HL-60 (cell line): Measurements from ENCODE around the gene CYTH1.

Experiments
- DNase-seq, 2 experiments: peaks; one replicate each; pipeline ENCODE4 v3.0.0-alpha.2; 2010 to 2020; ENCODE audit warnings: low read depth in 1 of 2, low spot score in 1 of 2
- H3K27ac ChIP-seq: fragments of 250-450 bp; sonication (Bioruptor Pico); replicated peaks from 2 replicates; pipeline ENCODE4 v1.5.1; 2020; ENCODE audit warnings: mild to moderate bottlenecking, moderate library complexity
- H3K27me3 ChIP-seq: fragments of 250-450 bp; sonication (Bioruptor Pico); 2 replicates; pipeline ENCODE4 v1.5.1; 2021; ENCODE audit warnings: mild to moderate bottlenecking, moderate library complexity; ENCODE audit not compliant: insufficient read depth, poor library complexity, severe bottlenecking
- H3K4me3 ChIP-seq: replicated peaks from 2 replicates; pipeline ENCODE4 v1.5.1; 2011; ENCODE audit warnings: mild to moderate bottlenecking, control low read depth, low read length; ENCODE audit not compliant: insufficient read depth
- CTCF ChIP-seq: IDR thresholded peaks from one replicate; pipeline ENCODE4 v1.5.1; 2011; ENCODE audit warnings: low read length, control low read depth, inconsistent platforms; ENCODE audit not compliant: insufficient read depth
- GABPA ChIP-seq: IDR thresholded peaks from 2 replicates; pipeline ENCODE4 v1.6.1; 2012; ENCODE audit warnings: low read depth
- POLR2AphosphoS5 ChIP-seq: IDR thresholded peaks from 2 replicates; pipeline ENCODE4 v1.6.1; 2012; ENCODE audit warnings: low read depth
- REST ChIP-seq: IDR thresholded peaks from 2 replicates; pipeline ENCODE4 v1.6.1; 2012; ENCODE audit warnings: low read depth; ENCODE audit not compliant: insufficient replicate concordance
- SPI1 ChIP-seq: IDR thresholded peaks from 2 replicates; pipeline ENCODE4 v1.6.1; 2012; ENCODE audit warnings: low read depth, mild to moderate bottlenecking, borderline replicate concordance

Gene CYTH1

GRCh38 chr17:78723001-78723796 is 58.9 kb downstream of the CYTH1 start:
- TF ChIP-seq SPI1 (no peak), POLR2AphosphoS5 (no peak), CTCF (no peak), REST (no peak), GABPA (no peak)
- H3K27ac ChIP-seq: no peak overlapping the region
- no peak overlapping the region for H3K4me3 ChIP-seq
- DNase-seq: no peak
- H3K27me3 ChIP-seq: no peaks in the 10 kb centered on the region

- no peak for DNase-seq
- Histone ChIP-seq H3K27ac (no peak overlapping the region), H3K27me3 (no peaks in the 10 kb centered on the region), H3K4me3 (no peak overlapping the region)
- TF ChIP-seq CTCF: no peak
- TF ChIP-seq SPI1: no peak
- no peak for TF ChIP-seq GABPA
- TF ChIP-seq REST: no peak
- TF ChIP-seq POLR2AphosphoS5: no peak
Observed at GRCh38 chr17:78722246-78722761, 59.8 kb downstream of the CYTH1 start.

GRCh38 chr17:78719630-78720298 is 62.3 kb downstream of the CYTH1 start:
- no peak for DNase-seq
- Histone ChIP-seq H3K27ac (no peak overlapping the region), H3K27me3 (no peaks in the 10 kb centered on the region), H3K4me3 (no peak overlapping the region)
- no peak for TF ChIP-seq GABPA
- no peak for TF ChIP-seq REST
- TF ChIP-seq CTCF: no peak
- TF ChIP-seq SPI1: no peak
- no peak for TF ChIP-seq POLR2AphosphoS5
